Body of pancreas (tissue), 4 donors: Measurements from ENCODE around the gene LOXHD1. TPM values are rescaled to one million over a fixed set of nuclear protein-coding genes. Genes with fewer than 3 reads are reported as not detected.

Source experiments
- ATAC-seq: fragments of 150-250 bp; one replicate; pipeline ENCODE4 v1.9.1; 2016
- DNase-seq, 4 donors: peaks; one replicate each; pipeline ENCODE4 v3.0.0-alpha.2; 2019
- H3K27ac ChIP-seq, 4 donors: fragments of 200-600 bp; sonication (generic); 1 replicate in 3 of 4; 2 replicates in 1 of 4; pipeline versions ENCODE4 v1.5.1 to v1.6.1; 2016 to 2019; ENCODE audit warnings: mild to moderate bottlenecking in 1 of 4, mixed read lengths in 1 of 4, moderate library complexity in 1 of 4
- H3K27me3 ChIP-seq, 2 donors: fragments of 200-600 bp; sonication (generic); one replicate each; pipeline ENCODE4 v1.6.0; 2016; ENCODE audit warnings: mild to moderate bottlenecking in 1 of 2
- H3K36me3 ChIP-seq, 2 donors: fragments of 200-600 bp; sonication (generic); replicated peaks in 1 of 2; 2 replicates each; pipeline ENCODE4 v1.5.1; 2016; ENCODE audit warnings: low read depth in 2 of 2; ENCODE audit not compliant: insufficient read depth in 1 of 2
- H3K4me1 ChIP-seq: fragments of 200-600 bp; sonication (generic); one replicate; pipeline ENCODE4 v1.6.0; 2016
- H3K4me3 ChIP-seq, 2 donors: fragments of 200-600 bp; sonication (generic); 1 replicate in 1 of 2; 2 replicates in 1 of 2; pipeline ENCODE4 v1.5.1; 2016 to 2019
- H3K9me3 ChIP-seq, 3 donors: fragments of 200-600 bp; sonication (generic); 1 replicate in 2 of 3; 2 replicates in 1 of 3; pipeline ENCODE4 v1.5.1; 2016
- POLR2A ChIP-seq, 3 donors: fragments of 450-650 bp; IDR thresholded peaks; one replicate each; pipeline ENCODE4 v1.6.1; 2016; ENCODE audit warnings: antibody characterized with exemption in 3 of 3, mild to moderate bottlenecking in 2 of 3
- WGBS, 2 donors: methylation state at CpG; one replicate each; pipeline ENCODE4 v1.1.5; 2017; 5-methylcytosine and 5-hydroxymethylcytosine counted together
- intact Hi-C: fragments of 100-400 bp; cut with DNase I; formaldehyde crosslinking; loops from one replicate; pipeline ENCODE4 v1.15.1; 2023
- total RNA-seq, 2 donors: library from RNA; depleted of rRNA; stranded (reverse); fragments of >200 nt; gene quantifications; one replicate each; pipeline ENCODE4 v1.1.0, GENCODE V29; 2016
- TF ChIP-seq, protein P1 (sequence below), 7 experiments: fragments of 450-650 bp in 4 of 7; fragments of 200-600 bp in 3 of 7; sonication (generic) in 3 of 7; IDR thresholded peaks; one replicate each; pipeline ENCODE4 v1.5.1; 2016 to 2019; ENCODE audit warnings: antibody characterized with exemption in 7 of 7

LOXHD1 gene
- total RNA-seq, 2 donors from 2014 or later = 0.26 TPM; not detected in 1

DNA sequence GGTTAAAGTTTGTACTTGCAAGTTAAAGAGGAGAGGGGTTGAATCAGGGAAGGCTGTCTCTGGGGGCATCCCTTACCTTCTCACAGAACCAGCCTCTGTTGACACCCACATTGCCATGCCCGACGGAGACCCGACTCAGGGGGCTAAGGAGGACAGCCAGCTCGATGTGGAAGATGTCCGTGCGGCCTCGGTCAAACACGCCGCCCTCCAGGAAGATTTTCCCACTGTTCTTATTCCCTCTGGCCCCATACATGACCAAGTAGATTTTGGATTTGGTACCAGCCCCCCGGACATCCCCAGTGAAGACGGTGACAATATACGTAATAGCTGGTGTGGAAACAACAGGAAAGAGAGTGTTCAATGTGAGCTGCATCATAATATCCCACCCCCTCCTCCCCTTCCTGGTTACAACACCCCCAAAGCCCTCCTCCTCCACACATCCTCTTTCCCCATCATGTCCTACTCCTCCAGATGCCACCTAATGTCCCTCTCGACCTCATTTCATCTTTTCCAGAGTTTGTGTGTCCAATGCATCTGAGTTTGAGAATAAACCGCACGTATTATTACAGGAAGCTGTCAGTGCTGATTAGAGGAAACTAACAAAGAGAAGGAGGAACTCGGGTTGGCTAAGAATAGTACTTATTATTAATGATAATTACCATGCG lies 55.7 kb downstream of the LOXHD1 start:
- no peak for DNase-seq
- Histone ChIP-seq H3K9me3 (no peaks in the 10 kb centered on the region), H3K4me3 (no peak overlapping the region), H3K4me1 (no peaks in the 10 kb centered on the region), H3K27me3 (no peaks in the 10 kb centered on the region), H3K27ac (no peak overlapping the region), H3K36me3 (no peaks in the 10 kb centered on the region)
- intact Hi-C loops = no loop called here
- no peak for ATAC-seq
- TF ChIP-seq, protein P1, sequence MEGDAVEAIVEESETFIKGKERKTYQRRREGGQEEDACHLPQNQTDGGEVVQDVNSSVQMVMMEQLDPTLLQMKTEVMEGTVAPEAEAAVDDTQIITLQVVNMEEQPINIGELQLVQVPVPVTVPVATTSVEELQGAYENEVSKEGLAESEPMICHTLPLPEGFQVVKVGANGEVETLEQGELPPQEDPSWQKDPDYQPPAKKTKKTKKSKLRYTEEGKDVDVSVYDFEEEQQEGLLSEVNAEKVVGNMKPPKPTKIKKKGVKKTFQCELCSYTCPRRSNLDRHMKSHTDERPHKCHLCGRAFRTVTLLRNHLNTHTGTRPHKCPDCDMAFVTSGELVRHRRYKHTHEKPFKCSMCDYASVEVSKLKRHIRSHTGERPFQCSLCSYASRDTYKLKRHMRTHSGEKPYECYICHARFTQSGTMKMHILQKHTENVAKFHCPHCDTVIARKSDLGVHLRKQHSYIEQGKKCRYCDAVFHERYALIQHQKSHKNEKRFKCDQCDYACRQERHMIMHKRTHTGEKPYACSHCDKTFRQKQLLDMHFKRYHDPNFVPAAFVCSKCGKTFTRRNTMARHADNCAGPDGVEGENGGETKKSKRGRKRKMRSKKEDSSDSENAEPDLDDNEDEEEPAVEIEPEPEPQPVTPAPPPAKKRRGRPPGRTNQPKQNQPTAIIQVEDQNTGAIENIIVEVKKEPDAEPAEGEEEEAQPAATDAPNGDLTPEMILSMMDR (IDR thresholded peaks at IDR 0.05) = no peak
- no peak for TF ChIP-seq POLR2A (IDR thresholded peaks at IDR 0.05)
- WGBS, 2 donors = 57 to 68% methylated on average over 17 of the region's 17 CpGs

DNA sequence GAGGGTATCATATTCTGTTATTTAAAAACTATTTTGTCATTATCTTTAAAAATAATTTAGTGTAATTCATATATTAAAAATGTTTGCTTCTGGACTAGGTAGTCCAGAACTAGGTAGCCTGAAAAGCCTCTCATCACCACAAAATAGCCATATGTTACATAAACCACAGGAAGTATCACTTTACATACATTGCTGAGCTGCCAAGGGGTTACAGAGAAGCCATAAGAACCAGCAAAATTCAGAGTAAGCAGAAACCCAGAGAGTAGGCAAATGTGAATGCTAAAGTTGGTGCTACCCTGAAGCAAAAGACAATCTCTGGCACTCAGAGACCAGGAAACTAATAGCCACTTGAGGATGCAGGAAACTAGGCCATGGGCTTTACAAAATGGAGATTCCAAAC lies 60.9 kb downstream of the LOXHD1 start:
- H3K9me3 ChIP-seq = no peaks in the 10 kb centered on the region
- intact Hi-C loops = no loop called here
- H3K27me3 ChIP-seq = no peaks in the 10 kb centered on the region
- H3K4me3 ChIP-seq = no peak overlapping the region
- DNase-seq = no peak
- ATAC-seq = no peak
- H3K36me3 ChIP-seq = no peaks in the 10 kb centered on the region
- TF ChIP-seq, protein P1 (IDR thresholded peaks at IDR 0.05) = no peak
- no peak for TF ChIP-seq POLR2A (IDR thresholded peaks at IDR 0.05)
- no peak overlapping the region for H3K27ac ChIP-seq
- H3K4me1 ChIP-seq = no peaks in the 10 kb centered on the region

DNA sequence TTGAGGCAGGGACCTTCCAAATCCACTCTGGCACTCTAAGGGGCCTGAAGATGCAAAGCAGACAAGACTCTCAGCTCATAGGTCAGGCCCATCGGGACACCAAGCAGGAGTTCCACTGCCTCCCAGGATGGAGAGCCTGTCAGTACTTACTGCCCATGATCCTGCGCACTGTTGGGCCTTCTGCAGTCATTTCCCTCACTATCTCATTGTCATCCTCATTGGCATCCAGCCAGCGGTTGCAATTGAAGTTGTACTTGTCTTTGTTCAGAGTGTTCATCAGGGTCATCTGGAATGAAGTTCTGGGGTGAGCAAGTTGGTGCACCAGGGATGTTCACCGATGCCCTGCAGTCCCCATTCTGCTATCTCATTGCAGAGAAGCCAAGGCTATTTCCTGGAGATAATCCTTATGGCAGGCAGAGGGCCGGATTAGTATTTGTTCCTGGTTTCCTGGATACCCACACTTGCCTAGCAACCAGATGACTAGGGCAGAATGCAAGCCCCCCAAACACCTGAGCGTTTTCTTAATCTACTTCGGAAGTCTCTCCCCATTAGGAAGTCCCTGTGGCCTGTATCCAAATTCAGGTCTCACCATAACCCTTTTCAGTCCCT lies 65.1 kb downstream of the LOXHD1 start:
- Histone ChIP-seq H3K9me3 (no peaks in the 10 kb centered on the region), H3K27me3 (no peaks in the 10 kb centered on the region), H3K36me3 (no peaks in the 10 kb centered on the region), H3K27ac (no peak overlapping the region), H3K4me1 (no peaks in the 10 kb centered on the region), H3K4me3 (no peak overlapping the region)
- ATAC-seq = no peak
- WGBS, 2 donors = 43 to 49% methylated on average over 6 to 7 of the region's 7 CpGs
- intact Hi-C loops = no loop called here
- no peak for TF ChIP-seq POLR2A (IDR thresholded peaks at IDR 0.05)
- TF ChIP-seq, protein P1 (IDR thresholded peaks at IDR 0.05) = no peak
- DNase-seq = no peak

DNA sequence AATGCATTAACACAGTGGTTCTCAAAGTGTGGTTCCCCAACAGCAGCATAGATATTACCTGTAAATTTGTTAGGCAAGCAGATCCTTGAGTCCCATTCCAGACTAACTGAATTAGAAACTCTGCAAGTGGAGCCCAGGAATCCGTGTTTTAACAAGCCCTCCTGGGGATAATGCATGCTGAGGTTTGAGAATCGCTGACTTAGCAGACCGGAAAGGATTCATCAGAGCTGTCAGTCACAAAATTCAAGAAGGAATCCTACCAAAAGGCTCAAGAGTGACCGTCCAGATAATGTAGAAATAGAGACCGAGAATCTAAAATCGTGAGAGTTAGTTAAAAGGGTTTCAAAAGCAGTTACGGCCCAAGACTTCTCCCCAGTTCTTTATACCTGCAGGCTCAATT lies 66.9 kb downstream of the LOXHD1 start:
- no peak overlapping the region for H3K27ac ChIP-seq

DNA sequence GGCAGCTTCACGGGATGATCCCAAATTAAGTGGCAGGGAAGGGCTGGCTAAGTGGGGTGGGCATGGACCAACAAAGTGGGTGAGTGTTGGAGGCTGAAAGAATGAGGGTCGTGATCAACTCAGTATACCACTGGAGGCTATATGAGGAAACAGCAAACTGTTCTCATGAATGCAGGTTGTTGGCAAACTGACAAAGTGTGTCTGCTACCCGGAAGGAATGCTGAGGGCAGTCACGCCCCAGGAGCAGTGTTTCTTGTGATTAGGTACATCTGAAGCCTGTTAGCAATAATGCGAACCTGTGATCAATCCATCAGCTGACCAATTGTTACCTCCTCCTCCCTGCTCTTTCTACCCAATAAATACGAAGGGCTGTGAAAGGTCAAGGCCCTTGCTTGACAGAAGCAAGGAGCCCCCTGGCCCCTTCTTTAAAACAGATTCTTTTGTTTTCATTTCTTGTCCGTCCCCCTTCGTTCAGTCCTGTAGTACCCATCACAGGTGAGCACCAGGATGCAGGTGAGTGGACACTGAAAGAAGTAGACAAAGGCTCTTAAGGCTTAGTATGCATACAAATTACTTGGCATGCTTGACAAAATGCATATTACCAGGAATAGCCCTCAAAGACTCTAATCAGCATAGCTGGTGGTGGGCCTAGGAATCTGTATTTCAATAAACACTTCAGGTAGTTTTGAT lies 67.9 kb downstream of the LOXHD1 start:
- WGBS, 2 donors = 53 to 57% methylated on average over 8 of the region's 8 CpGs
- intact Hi-C loops = no loop called here
- DNase-seq (no peak), ATAC-seq (no peak)
- no peaks in the 10 kb centered on the region for H3K4me1 ChIP-seq
- no peak for TF ChIP-seq POLR2A (IDR thresholded peaks at IDR 0.05)
- TF ChIP-seq, protein P1 (IDR thresholded peaks at IDR 0.05) = no peak
- H3K27ac ChIP-seq = no peak overlapping the region
- H3K9me3 ChIP-seq = no peaks in the 10 kb centered on the region
- H3K36me3 ChIP-seq = no peaks in the 10 kb centered on the region
- H3K4me3 ChIP-seq = no peak overlapping the region
- no peaks in the 10 kb centered on the region for H3K27me3 ChIP-seq

More for the DNA sequence above, 66.9 kb downstream of the LOXHD1 start:
- no peaks in the 10 kb centered on the region for H3K9me3 ChIP-seq
- no peaks in the 10 kb centered on the region for H3K36me3 ChIP-seq
- no peak for DNase-seq
- H3K27me3 ChIP-seq = no peaks in the 10 kb centered on the region
- TF ChIP-seq POLR2A (IDR thresholded peaks at IDR 0.05) = no peak
- H3K4me3 ChIP-seq = no peak overlapping the region
- no peaks in the 10 kb centered on the region for H3K4me1 ChIP-seq
- intact Hi-C loops = no loop called here
- ATAC-seq = no peak
- 44 to 50% methylated on average over 7 of the region's 7 CpGs for WGBS, 2 donors
